ENCODE data around the gene ZNF536.

DNA sequence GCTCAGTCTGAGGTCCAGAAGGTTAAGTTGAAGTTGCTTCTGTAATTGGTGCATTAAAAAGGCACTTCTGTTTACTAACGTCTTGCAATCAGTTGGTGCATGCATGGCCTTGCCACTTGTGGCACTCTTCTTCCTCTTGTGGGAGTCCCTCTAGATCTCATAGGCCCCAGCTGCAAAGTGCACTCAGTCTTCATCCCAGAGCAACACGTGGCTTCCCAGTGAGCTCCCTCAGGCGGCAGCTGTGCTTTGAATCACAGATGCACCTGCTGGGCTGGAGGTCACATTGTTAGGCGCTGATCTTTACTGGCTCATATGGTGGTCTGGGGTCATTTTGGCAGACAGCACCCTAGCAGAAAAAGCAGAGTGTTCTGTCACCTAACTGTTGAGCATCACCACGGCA is 215.7 kb downstream of the ZNF536 start:
- TF ChIP-seq, protein P1, sequence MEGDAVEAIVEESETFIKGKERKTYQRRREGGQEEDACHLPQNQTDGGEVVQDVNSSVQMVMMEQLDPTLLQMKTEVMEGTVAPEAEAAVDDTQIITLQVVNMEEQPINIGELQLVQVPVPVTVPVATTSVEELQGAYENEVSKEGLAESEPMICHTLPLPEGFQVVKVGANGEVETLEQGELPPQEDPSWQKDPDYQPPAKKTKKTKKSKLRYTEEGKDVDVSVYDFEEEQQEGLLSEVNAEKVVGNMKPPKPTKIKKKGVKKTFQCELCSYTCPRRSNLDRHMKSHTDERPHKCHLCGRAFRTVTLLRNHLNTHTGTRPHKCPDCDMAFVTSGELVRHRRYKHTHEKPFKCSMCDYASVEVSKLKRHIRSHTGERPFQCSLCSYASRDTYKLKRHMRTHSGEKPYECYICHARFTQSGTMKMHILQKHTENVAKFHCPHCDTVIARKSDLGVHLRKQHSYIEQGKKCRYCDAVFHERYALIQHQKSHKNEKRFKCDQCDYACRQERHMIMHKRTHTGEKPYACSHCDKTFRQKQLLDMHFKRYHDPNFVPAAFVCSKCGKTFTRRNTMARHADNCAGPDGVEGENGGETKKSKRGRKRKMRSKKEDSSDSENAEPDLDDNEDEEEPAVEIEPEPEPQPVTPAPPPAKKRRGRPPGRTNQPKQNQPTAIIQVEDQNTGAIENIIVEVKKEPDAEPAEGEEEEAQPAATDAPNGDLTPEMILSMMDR (IDR thresholded peaks at IDR 0.05; ENCODE audit: insufficient read depth, low read depth, low read length), result no peak
- TF ChIP-seq EZH2 (IDR thresholded peaks at IDR 0.05; ENCODE audit: insufficient read depth, low read length), result no peak

Data from astrocyte (in vitro differentiated cells and primary cell).